GM12864 (cell line): ENCODE results near the gene DAB2.

Experiments used
- DNase-seq: peaks from one replicate; pipeline ENCODE4 v3.0.0-alpha.2; 2011; ENCODE audit warnings: low read depth
- H3K4me3 ChIP-seq: 2 replicates; pipeline ENCODE4 v1.5.1; 2011; ENCODE audit warnings: mild to moderate bottlenecking, low read depth, low read length, control low read depth
- TF ChIP-seq, protein P1 (sequence below): IDR thresholded peaks from 2 replicates; pipeline ENCODE4 v1.5.1; 2011; ENCODE audit warnings: low read depth, mild to moderate bottlenecking, moderate library complexity, low read length, control low read depth, inconsistent platforms; ENCODE audit errors: missing control alignments

DAB2 gene

DNA sequence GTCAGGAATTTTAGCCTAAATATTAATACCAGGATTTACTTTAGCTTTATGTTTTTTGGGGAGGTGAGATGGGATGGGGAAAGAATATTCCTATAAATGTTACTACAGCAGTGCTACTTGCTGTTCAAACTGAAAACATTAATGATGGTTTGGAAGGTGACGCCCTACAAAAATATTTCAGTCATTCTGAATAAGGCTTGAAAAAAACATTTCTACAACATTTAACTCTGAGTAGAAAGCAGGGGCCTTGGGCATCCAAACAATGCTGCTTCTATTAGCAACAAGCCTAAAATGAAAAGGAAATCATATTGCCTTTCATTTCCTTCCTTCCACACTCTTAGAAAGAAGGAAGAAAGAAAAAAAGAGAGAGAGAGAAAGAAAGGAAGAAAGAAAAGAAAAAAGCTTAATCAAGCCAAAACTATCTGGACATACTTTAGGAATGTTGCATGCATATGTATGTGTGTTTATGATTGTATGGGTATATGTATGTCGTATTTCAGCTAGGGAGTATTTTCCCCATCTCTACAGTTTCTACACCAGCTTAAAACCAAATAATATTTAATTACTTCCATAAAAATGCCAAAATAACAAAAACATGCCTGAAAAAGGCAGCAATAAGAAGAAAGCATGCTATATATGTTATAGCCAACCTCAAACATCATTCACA, 16.3 kb upstream of the DAB2 start:
- no peak for DNase-seq
- H3K4me3 ChIP-seq, result no peak overlapping the region

GRCh38 chr5:39440192-39440957, 15.6 kb upstream of the DAB2 start:
- no peak overlapping the region for H3K4me3 ChIP-seq
- no peak for DNase-seq
- TF ChIP-seq, protein P1, sequence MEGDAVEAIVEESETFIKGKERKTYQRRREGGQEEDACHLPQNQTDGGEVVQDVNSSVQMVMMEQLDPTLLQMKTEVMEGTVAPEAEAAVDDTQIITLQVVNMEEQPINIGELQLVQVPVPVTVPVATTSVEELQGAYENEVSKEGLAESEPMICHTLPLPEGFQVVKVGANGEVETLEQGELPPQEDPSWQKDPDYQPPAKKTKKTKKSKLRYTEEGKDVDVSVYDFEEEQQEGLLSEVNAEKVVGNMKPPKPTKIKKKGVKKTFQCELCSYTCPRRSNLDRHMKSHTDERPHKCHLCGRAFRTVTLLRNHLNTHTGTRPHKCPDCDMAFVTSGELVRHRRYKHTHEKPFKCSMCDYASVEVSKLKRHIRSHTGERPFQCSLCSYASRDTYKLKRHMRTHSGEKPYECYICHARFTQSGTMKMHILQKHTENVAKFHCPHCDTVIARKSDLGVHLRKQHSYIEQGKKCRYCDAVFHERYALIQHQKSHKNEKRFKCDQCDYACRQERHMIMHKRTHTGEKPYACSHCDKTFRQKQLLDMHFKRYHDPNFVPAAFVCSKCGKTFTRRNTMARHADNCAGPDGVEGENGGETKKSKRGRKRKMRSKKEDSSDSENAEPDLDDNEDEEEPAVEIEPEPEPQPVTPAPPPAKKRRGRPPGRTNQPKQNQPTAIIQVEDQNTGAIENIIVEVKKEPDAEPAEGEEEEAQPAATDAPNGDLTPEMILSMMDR, result no peak

More for the DNA sequence above, 16.3 kb upstream of the DAB2 start:
- TF ChIP-seq, protein P1, result no peak

GRCh38 chr5:39439582-39440162, 14.9 kb upstream of the DAB2 start:
- no peak overlapping the region for H3K4me3 ChIP-seq
- TF ChIP-seq, protein P1, result no peak
- DNase-seq, result no peak

GRCh38 chr5:39437467-39437866, 12.7 kb upstream of the DAB2 start:
- H3K4me3 ChIP-seq, result no peak overlapping the region
- TF ChIP-seq, protein P1, result no peak

GRCh38 chr5:39433848-39434247, 9.1 kb upstream of the DAB2 start:
- no peak overlapping the region for H3K4me3 ChIP-seq
- TF ChIP-seq, protein P1, result no peak
- DNase-seq, result no peak

More at GRCh38 chr5:39437467-39437866, 12.7 kb upstream of the DAB2 start:
- no peak for DNase-seq

DNA sequence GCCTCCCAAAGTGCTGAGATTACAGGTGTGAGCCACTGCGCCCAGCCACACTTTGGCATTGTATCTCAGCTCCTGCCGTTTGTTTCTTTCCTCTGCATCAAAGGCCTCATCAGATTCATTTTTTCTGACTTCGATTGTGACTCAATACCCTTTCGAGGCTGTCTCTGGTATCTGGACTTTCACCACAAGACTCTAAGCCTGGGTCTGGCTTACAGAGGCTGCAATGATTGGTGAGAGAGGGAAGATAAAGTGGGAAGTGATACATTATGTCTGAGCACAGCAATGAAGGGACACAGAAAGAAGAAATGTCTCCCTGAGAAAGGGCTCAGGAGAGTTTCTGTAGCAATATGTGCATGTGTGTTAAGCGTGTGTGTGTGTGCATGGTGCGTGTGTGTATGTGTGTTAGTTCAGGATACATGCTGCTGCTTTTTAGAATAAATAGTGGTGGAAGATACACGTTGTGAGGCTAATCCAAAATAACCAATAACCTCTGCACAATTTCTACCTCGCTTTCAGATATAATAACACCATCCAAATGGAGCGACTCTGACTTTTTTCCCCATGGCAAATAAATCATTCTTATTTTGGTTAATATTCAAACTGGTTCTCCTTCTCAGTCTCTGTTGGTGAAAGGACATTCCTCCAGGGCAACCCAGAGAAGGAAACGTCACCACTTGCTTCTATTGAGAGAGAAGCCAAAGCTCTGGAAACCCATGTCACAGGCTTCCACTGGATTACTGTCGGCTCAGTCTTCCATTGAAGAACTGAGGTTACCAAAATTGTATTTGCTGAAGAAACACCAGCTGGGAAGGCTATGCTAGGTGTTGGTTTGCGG, 8.1 kb upstream of the DAB2 start:
- no peak for DNase-seq
- TF ChIP-seq, protein P1, result no peak
- no peak overlapping the region for H3K4me3 ChIP-seq
